Right lung (tissue), 5 donors: ENCODE results near the gene ARHGAP44. TPM values are rescaled to one million over a fixed set of nuclear protein-coding genes. Genes with fewer than 3 reads are reported as not detected.
"Not testable (repeated sequence)": the region's sequence is repeated elsewhere in the genome, so short reads cannot be mapped to it uniquely, and the experiment has no call there.

Source experiments
- DNase-seq, 2 donors: peaks; one replicate each; pipeline ENCODE4 v3.0.0-alpha.2; 2013
- polyA plus RNA-seq, 5 donors: library from polyadenylated mRNA; unstranded; fragments of 120-200 nt; gene quantifications; one replicate each; pipeline versions ENCODE4 v1.2.1 to v1.2.3, GENCODE V29; 2013; ENCODE audit warnings: inconsistent platforms in 1 of 5, low replicate concordance in 1 of 5; ENCODE audit not compliant: insufficient read length in 5 of 5, insufficient read depth in 1 of 5

Gene ARHGAP44
- polyA plus RNA-seq, 5 donors, result 12.3 to 19.0 (median 14.0) TPM

DNA sequence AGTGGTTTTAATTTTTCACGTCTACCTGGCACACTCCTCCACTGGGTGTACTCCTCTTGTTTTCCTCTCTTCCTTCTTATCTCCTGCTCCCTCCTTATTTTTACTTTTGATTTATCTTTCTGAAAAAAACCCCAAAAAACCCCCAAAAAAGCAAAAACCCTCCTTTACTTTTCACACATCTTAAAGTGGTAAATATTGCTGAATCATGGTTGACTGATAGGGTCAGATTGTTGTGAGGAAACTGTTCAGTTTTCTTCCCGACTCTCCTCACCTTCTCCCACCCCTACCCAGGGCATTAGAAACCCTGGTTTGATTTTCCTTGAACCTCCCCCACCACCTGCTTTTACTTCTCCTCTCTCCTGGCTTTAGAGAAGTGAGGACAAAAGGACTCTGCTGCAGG is 25.4 kb downstream of the ARHGAP44 start:
- no peak for DNase-seq

- DNase-seq, result no peak
Measured at GRCh38 chr17:12815642-12816141, 26.4 kb downstream of the ARHGAP44 start.

- no peak for DNase-seq
Measured at GRCh38 chr17:12821376-12821940, 32.2 kb downstream of the ARHGAP44 start.

GRCh38 chr17:12826431-12826830 is 37.1 kb downstream of the ARHGAP44 start:
- no peak for DNase-seq

GRCh38 chr17:12830777-12831247 is 41.5 kb downstream of the ARHGAP44 start:
- DNase-seq, result peak; percentile 46 to 63

- DNase-seq, result no peak
Measured at GRCh38 chr17:12831839-12832238, 42.5 kb downstream of the ARHGAP44 start.

DNA sequence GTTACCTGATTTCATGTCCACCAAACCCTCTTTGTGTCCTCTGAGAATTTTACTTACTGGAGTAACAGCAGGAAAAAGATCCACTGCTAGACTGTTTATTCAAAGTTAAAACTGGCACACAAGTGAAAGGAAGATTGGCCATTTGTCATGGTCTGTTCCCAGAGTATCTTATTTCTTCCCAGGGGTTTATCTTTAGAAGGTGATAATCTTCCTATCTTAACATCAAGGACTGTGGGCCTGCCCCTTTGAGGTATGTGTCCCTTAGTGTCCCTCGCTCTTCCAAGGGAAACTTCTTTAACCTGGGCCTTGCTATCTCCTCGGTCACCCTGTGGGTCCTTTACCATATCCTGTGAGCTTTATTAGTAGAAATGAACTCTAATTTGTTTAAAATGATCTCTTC is 49.7 kb downstream of the ARHGAP44 start:
- no peak for DNase-seq

DNA sequence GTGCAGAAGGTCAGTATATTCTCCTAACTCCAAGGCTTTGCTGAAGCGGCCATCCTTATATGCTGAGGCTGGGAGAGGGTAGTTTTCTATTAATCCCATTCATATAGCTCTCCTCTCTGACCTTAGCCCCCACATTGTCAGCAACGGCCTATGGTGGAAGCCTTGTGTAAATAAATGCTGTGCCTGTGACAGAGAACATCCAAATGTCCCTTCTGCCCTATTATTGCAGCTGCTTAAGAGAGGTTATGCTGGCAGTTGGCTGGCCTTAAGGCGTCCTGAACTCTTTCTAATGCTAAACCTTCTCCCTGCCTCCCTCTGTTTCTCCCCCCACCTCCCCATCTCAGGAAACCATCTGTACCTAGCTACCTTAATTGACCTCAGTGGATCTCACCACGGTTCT is 53.6 kb downstream of the ARHGAP44 start:
- no peak for DNase-seq

DNA sequence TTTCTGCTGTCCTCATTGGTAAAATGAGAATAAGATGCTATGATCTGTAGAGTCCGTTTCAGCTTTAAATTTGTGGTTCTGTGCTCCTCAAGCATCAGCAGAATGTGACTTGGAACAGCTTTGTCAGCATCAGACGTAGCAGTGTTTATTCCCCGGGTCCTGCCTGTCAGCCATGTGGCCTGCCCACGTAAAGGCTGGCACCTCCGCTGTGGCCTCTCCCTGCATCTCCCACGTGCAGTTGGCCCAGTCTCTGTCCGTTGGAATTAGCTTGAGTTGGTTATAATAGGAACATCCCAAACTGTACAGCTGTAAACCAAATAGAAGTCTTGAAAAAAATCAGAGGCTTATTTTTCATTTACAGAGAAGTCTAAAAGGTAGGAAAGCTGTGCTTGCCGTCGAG is 61.7 kb downstream of the ARHGAP44 start:
- no peak for DNase-seq

GRCh38 chr17:12851901-12852435 is 62.7 kb downstream of the ARHGAP44 start:
- DNase-seq, result no peak

- DNase-seq, result no peak
Measured at GRCh38 chr17:12853921-12854320, 64.6 kb downstream of the ARHGAP44 start.

DNA sequence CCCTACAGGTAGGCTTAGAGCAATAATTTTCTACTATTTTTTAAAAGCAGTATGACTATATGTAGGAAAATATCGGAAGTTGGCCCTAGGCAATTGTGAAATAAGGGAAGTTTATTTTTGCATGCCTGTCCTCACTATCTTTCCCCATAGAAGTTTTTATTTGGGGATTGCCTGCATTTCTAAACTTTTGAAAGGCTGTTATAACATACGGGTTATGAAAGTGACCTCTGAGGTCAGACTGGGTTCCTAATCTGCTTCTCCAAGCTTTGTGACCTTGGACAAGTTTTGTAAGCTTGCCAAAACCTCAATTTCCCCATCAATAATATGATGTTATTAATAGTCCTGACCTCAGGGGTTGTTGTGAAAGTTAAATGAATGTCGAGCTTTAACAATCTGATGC is 67.1 kb downstream of the ARHGAP44 start:
- DNase-seq, result no peak

GRCh38 chr17:12857592-12857991 is 68.3 kb downstream of the ARHGAP44 start:
- DNase-seq, result no peak

- DNase-seq, result no peak
Measured at GRCh38 chr17:12859520-12859919, 70.2 kb downstream of the ARHGAP44 start.

GRCh38 chr17:12865769-12866168 is 76.5 kb downstream of the ARHGAP44 start:
- DNase-seq, result no peak

GRCh38 chr17:12866244-12866643 is 76.9 kb downstream of the ARHGAP44 start:
- no peak for DNase-seq

DNA sequence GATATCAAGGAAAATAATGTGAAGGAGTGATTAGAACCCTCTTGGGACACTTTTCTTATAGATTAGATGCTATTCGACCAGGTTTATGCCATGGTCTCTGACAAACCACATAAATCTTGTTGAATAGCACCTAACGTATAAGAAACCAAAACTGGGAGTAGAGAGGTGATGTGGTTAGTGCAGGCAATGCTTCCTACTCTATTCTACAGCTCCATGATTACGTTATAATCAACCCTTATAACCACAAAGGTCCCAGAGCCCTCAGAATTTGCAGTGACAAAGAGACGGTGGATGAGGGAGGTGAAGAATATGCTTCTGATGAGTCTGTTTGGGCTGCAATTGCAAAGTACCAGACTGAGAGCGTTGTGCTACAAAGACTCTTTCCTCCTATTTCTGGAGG is 78.4 kb downstream of the ARHGAP44 start:
- DNase-seq, result no peak

DNA sequence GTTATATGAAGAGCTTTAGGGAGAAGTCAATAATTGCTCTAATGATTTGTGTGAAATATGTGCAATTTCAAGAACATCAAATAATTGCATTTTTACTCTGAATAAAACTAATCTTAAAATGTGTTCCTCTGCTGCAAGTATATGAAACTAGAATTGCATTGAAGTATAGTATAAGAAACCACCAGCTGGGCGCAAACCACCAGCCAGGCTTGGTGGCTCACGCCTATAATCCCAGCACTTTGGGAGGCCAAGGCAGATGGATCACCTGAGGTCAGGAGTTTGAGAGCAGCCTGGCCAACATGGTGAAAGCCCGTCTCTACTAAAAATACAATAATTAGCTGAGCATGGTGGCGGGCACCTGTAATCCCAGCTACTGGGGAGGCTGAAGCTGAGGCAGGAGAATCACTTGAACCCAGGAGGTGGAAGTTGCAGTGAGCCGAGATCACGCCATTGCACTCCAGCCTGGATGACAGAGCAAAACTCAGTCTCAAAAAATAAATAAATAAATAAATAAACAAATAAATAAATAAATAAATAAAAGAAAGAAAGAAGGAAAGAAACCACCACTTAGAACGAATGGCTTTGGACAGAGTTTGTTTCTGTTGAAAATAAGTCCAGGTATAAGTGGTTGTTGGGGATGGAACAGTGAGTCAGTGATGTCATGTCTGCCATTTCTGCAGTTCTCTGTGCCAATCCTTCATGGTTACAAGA is 84.3 kb downstream of the ARHGAP44 start:
- not testable (repeated sequence) for DNase-seq

DNA sequence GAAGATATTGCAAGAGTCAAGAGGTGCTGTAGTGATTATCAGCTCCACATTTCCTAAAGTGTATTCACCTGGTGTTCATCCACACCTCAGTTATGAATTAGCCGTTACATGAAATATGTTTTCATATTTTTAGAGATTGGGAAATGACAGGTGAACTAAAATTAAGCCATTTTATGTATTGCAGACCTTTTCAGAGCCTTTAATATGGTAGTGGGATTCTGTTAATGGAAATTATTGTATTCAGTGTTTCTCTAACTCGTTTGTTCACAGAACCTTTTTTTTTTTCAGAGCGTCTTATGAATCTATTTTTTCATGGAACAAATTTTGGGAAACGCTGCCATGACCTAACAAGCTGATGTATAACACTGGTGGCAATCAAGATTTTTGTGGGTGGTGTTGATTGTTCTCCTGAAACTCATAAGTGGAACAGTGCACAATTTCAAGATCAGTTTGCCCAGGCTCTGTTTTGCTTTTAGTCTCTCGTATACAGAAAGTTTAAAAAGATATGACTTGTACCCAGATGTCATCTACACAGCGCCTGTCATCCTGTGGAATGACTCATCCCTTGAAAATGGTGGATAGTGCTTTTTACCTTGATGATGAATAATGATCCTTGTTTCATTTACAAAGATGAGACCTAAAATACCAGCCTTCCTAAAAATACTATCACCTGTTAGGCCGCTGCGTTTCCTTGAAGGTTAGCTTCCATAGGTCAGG is 88.8 kb downstream of the ARHGAP44 start:
- no peak for DNase-seq

GRCh38 chr17:12879096-12879495 is 89.8 kb downstream of the ARHGAP44 start:
- DNase-seq, result not testable (repeated sequence)

DNA sequence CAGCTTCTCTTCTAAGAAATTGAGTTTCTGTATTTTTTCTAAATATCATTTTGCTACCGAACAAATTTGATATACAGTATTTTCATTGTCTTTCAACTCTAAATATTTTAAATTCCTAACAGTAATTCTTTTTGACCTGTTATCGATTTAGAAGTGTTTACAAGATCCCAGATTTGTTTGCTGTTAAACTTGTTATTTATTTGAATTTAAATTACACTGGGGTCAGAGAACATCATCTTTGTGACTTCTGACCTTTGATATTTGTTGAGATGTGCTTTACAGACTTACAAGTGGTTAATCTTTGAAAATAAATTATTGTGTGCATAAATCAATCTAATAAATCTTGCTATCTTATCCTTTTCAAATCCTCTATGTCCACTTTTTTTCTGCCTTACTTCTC is 94.2 kb downstream of the ARHGAP44 start:
- no peak for DNase-seq

DNA sequence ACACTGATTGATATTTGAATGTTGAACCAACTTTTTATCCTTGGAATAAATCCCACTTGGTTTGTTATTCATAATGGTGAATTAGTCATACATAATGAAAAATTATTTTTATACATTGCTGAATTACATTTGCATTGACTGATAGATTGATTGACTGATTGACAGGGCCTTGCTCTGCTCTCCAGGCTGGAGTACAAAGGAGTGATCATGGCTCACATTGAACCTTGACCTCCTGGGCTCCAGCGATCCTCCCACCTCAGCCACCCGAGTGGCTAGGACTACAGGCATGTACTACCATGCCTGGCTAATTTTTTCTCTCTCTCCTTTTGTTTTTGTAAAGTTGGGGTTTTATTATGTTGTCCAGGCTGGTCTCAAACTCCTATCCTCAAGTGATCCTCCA is 97.8 kb downstream of the ARHGAP44 start:
- no peak for DNase-seq
